ENCODE measurements around the gene CKS1B.

Gene CKS1B
- total RNA-seq: 2.9 to 6.0 (median 5.0) reads per million in 3 donors

DNA sequence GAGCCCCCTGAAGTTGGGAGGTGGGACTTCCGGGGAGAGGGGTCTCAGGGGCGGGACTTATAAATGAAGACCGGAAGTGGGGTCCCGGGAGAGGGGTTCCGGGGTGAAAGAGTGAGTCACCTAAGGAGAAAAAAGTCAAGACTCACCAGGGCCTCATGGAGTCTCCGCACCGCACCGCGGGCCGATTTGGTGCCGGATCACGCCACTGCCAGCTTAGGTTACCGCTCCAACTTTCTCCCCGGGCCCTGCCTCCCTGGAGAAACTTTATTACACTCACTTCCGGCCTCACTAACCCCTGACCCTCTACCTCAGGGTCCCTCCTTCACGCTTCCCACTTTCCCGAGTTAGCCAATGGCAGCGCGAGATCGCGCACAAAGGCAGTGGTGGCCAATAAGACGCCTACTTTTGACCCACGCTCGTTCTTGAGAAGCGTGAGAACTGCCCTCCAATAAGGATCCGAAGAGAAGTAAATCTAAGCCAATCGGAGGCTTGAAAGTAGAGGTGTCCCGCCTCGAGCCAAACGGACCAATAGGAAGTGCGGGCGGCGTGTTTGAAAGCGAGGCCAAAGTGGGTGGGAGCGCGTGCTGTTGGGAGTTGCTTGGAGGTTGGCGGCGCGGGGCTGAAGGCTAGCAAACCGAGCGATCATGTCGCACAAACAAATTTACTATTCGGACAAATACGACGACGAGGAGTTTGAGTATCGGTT is at the start of gene CKS1B:
CKS1B (plus strand) TSS at position 580 of the 706 bp plus-strand sequence; CDS start at position 645, 65 bp downstream.
- DNase-seq: peak; percentile 95 to 97 (median 96)
- Histone ChIP-seq H3K4me3 (ENCODE audit: insufficient read depth, low read depth, low read length, poor library complexity, severe bottlenecking) (peak within 1 kb of the TSS; percentile 64), H3K27me3 (replicated peaks; ENCODE audit: control insufficient read depth, insufficient read depth, low read length, poor library complexity, severe bottlenecking) (no peaks in the 10 kb centered on the region), H3K4me1 (ENCODE audit: control insufficient read depth, insufficient read depth, low read length, poor library complexity, severe bottlenecking) (peaks cover 9% of the 10 kb centered on the region), H3K27ac (ENCODE audit: insufficient read depth, low read length, poor library complexity, severe bottlenecking) (peak within 1 kb of the TSS; percentile 95), H3K36me3 (ENCODE audit: control insufficient read depth, insufficient read depth, low read length) (peaks cover 11% of the 10 kb centered on the region), H3K9me3 (ENCODE audit: control insufficient read depth, low read length) (no peaks in the 10 kb centered on the region)

DNA sequence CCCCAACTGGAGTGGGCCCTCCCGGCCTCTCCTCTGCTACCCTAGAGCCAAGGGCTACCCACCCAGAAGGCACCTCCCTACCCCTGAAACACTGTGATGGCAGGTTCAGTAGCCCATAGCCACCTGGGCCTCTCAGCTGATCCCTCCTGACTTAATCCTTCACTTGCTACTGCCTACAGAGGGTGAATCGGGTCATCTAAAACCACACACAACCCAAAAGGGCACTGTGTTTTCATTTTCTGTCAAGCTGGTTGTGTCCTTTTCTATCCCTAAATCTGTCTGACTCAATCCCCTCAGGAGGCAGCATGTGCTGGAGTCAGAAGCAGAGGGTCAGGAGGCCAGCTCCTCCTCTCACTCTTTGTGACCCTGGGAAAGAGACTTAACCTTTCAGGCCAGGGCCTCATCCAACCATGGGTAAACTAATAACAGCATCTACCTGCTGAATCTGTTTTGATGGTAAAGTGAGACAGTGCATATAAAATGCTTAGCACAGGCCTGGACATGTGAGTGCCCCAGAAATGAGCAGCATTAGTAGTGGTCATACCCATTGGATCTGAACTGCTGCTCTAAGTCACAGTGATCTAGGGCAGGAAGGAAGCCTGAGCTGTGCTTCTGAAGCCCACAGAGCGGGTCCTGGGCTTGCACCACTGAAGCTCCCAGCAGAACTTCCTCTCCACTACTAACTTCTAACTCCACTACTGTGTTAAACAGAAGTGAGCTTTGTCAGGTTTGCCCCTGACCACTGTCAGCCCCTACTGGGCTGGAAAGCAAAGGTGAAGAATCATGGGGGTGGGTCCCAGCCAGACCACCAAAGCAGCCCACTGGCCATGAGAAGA is 48.9 kb upstream of the CKS1B start:
- H3K36me3 ChIP-seq (ENCODE audit: control insufficient read depth, insufficient read depth, low read length): peaks cover 46% of the 10 kb centered on the region
- DNase-seq: no peak
- no peaks in the 10 kb centered on the region for H3K4me1 ChIP-seq (ENCODE audit: control insufficient read depth, insufficient read depth, low read length, poor library complexity, severe bottlenecking)
- H3K27ac ChIP-seq (ENCODE audit: insufficient read depth, low read length, poor library complexity, severe bottlenecking): no peak overlapping the region
- H3K9me3 ChIP-seq (ENCODE audit: control insufficient read depth, low read length): no peaks in the 10 kb centered on the region
- no peaks in the 10 kb centered on the region for H3K27me3 ChIP-seq (replicated peaks; ENCODE audit: control insufficient read depth, insufficient read depth, low read length, poor library complexity, severe bottlenecking)
- no peak overlapping the region for H3K4me3 ChIP-seq (ENCODE audit: insufficient read depth, low read depth, low read length, poor library complexity, severe bottlenecking)

DNA sequence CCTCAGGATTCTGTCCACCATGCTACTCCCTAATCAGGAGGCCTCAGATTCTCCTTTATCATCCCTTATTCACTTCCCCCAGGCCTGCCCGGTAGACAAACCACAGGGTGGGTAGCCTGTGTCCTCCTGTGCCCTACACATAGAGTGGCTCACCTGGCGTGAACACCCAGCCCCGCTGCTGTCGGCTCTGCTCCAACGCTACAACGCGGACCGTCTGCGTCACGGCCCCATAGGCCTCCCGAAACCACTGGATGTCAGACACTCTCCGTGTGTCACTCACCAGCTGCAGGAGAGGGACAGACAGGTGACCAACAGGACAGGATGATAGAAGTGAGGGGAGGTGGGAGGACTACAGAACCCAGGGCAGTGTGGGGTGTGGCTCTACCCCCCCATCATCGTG is 48.3 kb upstream of the CKS1B start:
- H3K9me3 ChIP-seq (ENCODE audit: control insufficient read depth, low read length): no peaks in the 10 kb centered on the region
- no peaks in the 10 kb centered on the region for H3K4me1 ChIP-seq (ENCODE audit: control insufficient read depth, insufficient read depth, low read length, poor library complexity, severe bottlenecking)
- peaks cover 46% of the 10 kb centered on the region for H3K36me3 ChIP-seq (ENCODE audit: control insufficient read depth, insufficient read depth, low read length)
- no peaks in the 10 kb centered on the region for H3K27me3 ChIP-seq (replicated peaks; ENCODE audit: control insufficient read depth, insufficient read depth, low read length, poor library complexity, severe bottlenecking)
- no peak overlapping the region for H3K27ac ChIP-seq (ENCODE audit: insufficient read depth, low read length, poor library complexity, severe bottlenecking)
- no peak overlapping the region for H3K4me3 ChIP-seq (ENCODE audit: insufficient read depth, low read depth, low read length, poor library complexity, severe bottlenecking)
- no peak for DNase-seq

DNA sequence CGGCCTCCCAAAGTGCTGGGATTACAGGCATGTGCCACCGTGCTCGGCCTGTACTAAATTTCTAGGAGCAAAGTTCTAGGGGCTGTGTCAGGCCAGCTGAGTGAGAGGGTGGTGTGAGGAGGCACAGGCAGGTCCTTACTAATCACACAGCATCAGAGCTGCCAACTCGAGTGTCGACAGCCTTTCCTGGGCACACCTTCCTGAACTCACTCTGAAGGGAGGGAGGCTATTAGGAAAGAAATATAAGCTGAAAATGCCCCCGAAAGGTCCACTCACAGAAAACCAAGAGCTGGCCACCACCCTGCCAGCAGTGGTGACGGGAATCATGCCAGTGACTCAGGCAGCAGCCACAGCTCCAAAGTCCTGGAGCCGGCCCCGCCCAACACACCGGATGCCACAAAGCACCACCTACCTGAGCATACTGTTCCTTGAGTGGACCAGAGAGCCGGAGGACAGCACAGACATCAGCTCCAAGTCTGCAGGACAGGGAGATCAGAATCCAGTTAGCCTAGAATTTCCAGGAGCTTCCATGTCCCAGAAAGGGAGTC is 42.5 kb upstream of the CKS1B start:
- H3K27ac ChIP-seq (ENCODE audit: insufficient read depth, low read length, poor library complexity, severe bottlenecking): no peak overlapping the region

DNA sequence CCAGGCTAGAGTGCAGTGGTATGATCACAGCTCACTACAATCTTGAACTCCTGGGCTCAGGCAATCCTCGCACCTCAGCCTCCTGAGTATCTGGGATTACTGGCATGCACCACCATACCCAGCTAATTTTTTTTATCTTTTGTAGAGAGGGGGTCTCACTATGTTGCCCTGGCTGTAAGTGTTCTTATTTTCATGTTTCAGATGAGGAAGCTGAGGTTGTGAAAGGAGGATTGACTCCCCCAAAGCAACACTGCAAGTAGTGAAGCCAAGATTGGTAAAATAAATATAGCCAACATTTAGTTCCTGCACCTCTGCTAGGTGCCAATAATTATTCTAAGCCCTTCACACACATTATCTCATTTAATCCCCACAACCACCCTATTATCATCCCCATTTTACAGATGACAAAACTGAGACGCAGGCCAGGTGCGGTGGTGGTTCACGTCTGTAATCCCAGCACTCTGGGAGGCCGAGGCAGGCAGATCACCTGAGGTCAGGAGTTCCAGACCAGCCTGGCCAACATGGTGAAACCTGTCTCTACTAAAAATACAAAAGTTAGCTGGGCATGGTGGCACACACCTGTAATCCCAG is 40.0 kb upstream of the CKS1B start:
- no peak for DNase-seq
- Histone ChIP-seq H3K4me1 (ENCODE audit: control insufficient read depth, insufficient read depth, low read length, poor library complexity, severe bottlenecking) (peaks cover 18% of the 10 kb centered on the region), H3K36me3 (ENCODE audit: control insufficient read depth, insufficient read depth, low read length) (peaks cover 6% of the 10 kb centered on the region), H3K4me3 (ENCODE audit: insufficient read depth, low read depth, low read length, poor library complexity, severe bottlenecking) (no peak overlapping the region), H3K27ac (ENCODE audit: insufficient read depth, low read length, poor library complexity, severe bottlenecking) (no peak overlapping the region), H3K27me3 (replicated peaks; ENCODE audit: control insufficient read depth, insufficient read depth, low read length, poor library complexity, severe bottlenecking) (no peaks in the 10 kb centered on the region), H3K9me3 (ENCODE audit: control insufficient read depth, low read length) (no peaks in the 10 kb centered on the region)

More for the DNA sequence above, 42.5 kb upstream of the CKS1B start:
- no peak overlapping the region for H3K4me3 ChIP-seq (ENCODE audit: insufficient read depth, low read depth, low read length, poor library complexity, severe bottlenecking)
- DNase-seq: no peak
- H3K9me3 ChIP-seq (ENCODE audit: control insufficient read depth, low read length): no peaks in the 10 kb centered on the region
- peaks cover 24% of the 10 kb centered on the region for H3K36me3 ChIP-seq (ENCODE audit: control insufficient read depth, insufficient read depth, low read length)
- no peaks in the 10 kb centered on the region for H3K27me3 ChIP-seq (replicated peaks; ENCODE audit: control insufficient read depth, insufficient read depth, low read length, poor library complexity, severe bottlenecking)
- H3K4me1 ChIP-seq (ENCODE audit: control insufficient read depth, insufficient read depth, low read length, poor library complexity, severe bottlenecking): peaks cover 8% of the 10 kb centered on the region

DNA sequence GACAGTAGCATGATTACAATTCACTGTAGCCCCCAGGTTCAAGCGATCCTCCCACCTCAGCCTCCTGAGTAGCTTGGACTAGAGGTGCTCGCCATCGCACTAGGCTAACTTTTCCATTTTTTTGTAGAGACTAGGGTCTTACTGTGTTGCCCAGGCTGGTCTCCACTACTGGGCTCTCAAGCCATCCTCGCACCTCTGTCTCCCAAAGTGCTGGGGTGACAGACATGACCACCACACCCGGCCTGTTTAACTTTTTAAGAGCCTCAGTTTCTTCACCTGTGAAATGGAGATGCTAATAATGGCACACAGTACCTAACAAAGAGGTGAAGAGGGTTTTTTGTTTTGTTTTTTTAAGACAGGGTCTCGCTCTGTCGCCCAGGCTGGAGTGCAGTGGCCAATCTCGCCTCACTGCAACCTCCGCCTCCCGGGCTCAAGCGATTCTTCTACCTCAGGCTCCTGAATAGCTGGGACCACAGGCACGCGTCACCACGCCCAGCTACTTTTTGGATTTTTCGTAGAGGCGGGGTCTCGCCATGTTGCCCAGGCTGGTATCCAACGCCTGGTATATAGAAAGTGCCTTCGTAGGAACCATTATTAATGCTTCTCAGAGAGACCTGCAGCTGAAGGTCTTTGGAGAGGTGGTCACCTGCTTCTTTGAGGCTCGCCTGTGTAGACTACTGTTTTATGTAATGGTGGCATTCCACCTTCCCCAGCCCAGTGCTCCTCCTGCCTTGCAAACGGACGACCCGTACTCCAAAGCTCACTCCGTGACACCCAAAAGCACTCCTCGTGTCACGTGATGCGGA is 38.5 kb upstream of the CKS1B start:
- Histone ChIP-seq H3K9me3 (ENCODE audit: control insufficient read depth, low read length) (no peaks in the 10 kb centered on the region), H3K4me1 (ENCODE audit: control insufficient read depth, insufficient read depth, low read length, poor library complexity, severe bottlenecking) (peaks cover 29% of the 10 kb centered on the region), H3K36me3 (ENCODE audit: control insufficient read depth, insufficient read depth, low read length) (no peaks in the 10 kb centered on the region), H3K27me3 (replicated peaks; ENCODE audit: control insufficient read depth, insufficient read depth, low read length, poor library complexity, severe bottlenecking) (no peaks in the 10 kb centered on the region), H3K4me3 (ENCODE audit: insufficient read depth, low read depth, low read length, poor library complexity, severe bottlenecking) (peak overlapping the region; percentile 68), H3K27ac (ENCODE audit: insufficient read depth, low read length, poor library complexity, severe bottlenecking) (peak overlapping the region; percentile 99)
- DNase-seq: peak in 1 of 3 donors; percentile 31

DNA sequence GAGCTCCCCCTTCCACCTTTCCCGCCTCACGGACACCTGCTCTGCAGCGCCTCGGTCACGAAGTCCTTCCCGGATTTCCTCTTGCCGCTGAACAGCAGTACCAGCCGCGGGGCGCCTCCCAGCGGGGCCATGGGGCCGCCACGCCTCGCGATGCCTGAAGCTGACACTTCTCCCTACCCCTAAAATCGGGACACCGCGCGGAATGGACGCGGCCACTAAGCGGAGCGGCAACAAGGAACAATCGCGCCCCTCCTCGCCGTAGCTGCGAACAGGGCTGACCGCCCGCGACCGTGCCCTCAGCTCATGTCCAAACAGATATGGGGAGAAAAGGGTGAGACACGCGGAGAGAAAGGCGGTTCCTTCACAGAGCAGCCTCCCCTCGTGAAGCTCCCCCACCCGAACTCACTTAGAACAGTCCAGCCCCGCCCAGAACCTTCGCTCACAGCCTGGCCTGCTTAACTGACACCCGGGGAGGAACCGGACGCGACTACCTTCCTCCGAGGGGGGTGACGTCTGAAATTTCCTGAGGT is 37.9 kb upstream of the CKS1B start, which contains the start of gene PMVK:
PMVK (minus strand) TSS at position 165 of the 530 bp plus-strand sequence; CDS start at position 131, 34 bp downstream.
- no peaks in the 10 kb centered on the region for H3K36me3 ChIP-seq (ENCODE audit: control insufficient read depth, insufficient read depth, low read length)
- peaks cover 36% of the 10 kb centered on the region for H3K4me1 ChIP-seq (ENCODE audit: control insufficient read depth, insufficient read depth, low read length, poor library complexity, severe bottlenecking)
- H3K27me3 ChIP-seq (replicated peaks; ENCODE audit: control insufficient read depth, insufficient read depth, low read length, poor library complexity, severe bottlenecking): no peaks in the 10 kb centered on the region
- no peaks in the 10 kb centered on the region for H3K9me3 ChIP-seq (ENCODE audit: control insufficient read depth, low read length)
- DNase-seq: peak; percentile 88 to 94 (median 93)
- H3K27ac ChIP-seq (ENCODE audit: insufficient read depth, low read length, poor library complexity, severe bottlenecking): peak within 1 kb of the TSS; percentile 99
- peak within 1 kb of the TSS; percentile 68 for H3K4me3 ChIP-seq (ENCODE audit: insufficient read depth, low read depth, low read length, poor library complexity, severe bottlenecking)

DNA sequence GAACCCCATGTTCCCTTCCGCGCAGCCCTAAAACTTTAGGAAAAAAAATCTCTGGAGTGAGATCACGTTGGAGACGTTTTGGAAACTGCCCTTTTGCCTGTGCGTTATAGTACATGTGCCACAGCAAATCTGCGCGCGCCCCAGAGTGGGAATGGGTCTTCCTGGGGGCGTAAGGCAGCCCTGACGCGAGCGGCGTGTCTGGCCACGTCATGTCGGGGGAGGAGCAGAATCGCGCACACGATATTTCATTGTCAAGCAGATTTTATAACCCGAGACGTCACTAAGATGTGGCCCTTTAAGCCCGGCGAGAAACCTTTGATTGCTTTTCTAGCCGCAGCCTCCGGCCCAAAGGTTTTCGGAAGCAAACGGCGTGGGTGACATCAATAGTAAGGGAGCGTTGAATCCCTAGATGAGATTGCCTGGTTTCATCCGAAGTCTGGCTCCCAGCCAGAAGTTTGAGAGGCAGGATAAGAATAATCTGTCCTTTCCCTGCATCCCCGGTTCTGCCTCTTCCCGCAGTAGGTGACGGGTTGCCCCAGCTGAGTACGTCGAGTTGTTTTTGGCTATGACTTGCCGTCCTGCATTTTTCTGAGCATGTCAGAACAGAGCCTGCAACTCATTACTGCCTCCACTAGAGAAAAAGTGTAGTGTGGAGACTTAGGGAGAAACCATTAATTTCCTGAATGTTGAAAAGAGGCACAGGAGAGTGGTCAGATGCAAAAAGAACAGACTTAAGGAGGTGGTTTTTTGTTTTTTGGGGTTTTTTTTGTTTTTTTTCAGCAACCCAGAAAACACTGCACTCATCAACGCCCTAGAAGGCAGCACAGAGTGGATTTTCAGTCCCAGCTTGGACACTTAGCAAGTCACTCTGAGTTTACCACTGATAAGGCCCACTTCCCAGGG is 37.1 kb upstream of the CKS1B start:
- H3K36me3 ChIP-seq (ENCODE audit: control insufficient read depth, insufficient read depth, low read length): no peaks in the 10 kb centered on the region
- H3K27me3 ChIP-seq (replicated peaks; ENCODE audit: control insufficient read depth, insufficient read depth, low read length, poor library complexity, severe bottlenecking): no peaks in the 10 kb centered on the region
- DNase-seq: peak; percentile 82 to 90 (median 87)
- peak overlapping the region; percentile 68 for H3K4me3 ChIP-seq (ENCODE audit: insufficient read depth, low read depth, low read length, poor library complexity, severe bottlenecking)
- H3K4me1 ChIP-seq (ENCODE audit: control insufficient read depth, insufficient read depth, low read length, poor library complexity, severe bottlenecking): peaks cover 43% of the 10 kb centered on the region
- H3K9me3 ChIP-seq (ENCODE audit: control insufficient read depth, low read length): no peaks in the 10 kb centered on the region
- H3K27ac ChIP-seq (ENCODE audit: insufficient read depth, low read length, poor library complexity, severe bottlenecking): peak overlapping the region; percentile 99

Measured in effector memory CD4-positive, alpha-beta T cell (primary cell).